CMK (cell line): ENCODE results near the gene HM13.
"Not testable (repeated sequence)": the region's sequence is repeated elsewhere in the genome, so short reads cannot be mapped to it uniquely, and the experiment has no call there.

Source experiments
- DNase-seq: peaks from one replicate; pipeline ENCODE4 v3.0.0-alpha.2; 2010; ENCODE audit warnings: low read depth

Gene HM13

DNA sequence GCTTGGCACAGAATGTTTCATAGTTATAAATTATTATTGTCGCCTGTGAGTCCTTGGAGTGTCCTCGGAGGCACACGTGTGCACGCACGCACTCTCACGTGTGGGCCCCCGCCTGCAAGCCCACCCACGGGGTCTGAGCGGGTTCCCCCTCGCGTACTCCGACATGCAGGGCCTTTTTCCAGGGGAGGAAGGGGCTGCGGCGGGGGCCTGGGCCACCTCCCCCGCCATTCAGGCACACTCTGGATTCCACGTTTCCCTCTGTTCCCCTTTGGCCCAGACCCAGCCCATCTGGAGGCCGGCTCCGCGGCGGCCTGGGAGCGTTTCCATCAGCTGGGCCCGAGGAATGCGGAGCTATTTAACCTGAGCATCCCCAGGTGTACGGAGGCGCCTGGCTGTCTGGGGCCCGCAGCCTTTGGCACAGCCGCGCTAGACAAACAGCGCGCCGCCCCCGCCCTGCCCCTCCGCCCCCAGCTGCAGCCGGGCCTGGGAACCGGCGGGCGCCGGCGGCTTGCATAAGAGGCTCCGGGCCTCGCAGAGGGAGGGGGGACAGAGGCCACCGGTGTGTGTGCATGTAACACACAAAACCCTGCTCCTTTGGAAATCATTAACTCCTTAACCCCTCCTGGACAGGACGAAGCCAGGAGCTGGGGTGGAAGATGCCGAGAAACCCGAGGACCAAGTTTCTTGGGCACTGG is 94.2 kb downstream of the HM13 start:
- DNase-seq: no peak

DNA sequence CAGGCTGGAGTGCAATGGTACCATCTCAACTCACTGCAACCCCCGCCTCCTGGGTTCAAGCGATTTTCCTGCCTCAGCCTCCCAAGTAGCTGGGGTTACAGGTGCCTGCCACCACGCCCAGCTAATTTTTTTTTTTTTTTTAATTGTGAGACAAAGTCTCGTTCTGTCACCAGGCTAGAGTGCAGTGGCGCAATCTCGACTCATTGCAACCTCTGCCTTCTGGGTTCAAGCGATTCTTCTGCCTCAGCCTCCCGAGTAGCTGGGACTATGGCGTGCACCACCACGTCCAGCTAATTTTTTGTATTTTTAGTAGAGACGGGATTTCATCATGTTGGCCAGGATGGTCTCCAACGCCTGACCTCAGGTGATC is 98.0 kb downstream of the HM13 start:
- DNase-seq: not testable (repeated sequence)

DNA sequence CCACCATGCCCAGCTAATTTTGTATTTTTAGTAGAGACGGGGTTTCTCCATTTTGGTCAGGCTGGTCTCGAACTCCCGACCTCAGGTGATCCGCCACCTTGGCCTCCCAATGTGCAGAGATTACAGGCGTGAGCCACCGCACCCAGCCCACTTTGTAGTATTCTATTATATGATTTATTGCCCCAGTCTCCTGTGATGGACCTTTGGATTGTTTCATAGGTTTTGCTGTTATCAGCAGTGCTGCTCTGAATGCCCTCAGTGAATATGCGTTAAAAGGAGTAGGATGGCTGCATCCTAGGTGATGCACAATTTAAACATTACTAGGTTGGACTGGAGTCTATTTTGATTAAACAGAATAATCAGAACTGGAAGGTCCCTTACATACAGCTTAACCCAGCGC is 101.2 kb downstream of the HM13 start:
- DNase-seq: no peak

DNA sequence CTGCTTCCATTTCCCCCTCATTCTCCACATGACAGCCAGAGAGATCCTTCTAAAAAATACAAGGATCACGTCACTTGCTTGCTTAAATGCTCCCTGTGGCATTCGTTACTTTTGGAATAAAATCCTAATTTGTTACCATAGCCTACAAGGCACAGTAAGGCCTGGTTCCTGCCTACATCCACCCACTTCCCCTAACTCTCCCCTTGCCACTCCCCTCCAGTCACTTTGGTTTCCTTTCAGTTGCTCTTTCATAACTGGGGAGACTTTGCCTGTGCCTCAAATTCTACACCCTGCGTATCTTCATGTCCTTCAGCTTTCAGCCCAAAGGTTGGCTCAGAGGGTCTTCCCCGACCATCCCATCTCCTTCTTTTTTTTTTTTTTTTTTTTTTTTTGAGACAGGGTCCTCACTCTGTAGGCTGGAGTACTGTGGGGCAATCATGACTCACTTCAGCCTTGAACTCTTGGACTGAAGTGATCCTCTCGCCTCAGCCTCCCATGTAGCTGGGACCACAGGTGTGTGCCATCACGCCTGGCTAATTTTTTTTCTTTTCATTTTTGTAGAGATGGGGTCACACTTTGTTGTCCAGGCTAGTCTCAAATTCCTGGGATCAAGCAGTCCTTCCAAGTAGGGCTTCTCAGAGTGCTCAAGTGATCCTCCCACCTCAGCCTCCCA is 103.3 kb downstream of the HM13 start:
- DNase-seq: no peak
